ENCODE data around the gene CD2. TPM values are rescaled to one million over a fixed set of nuclear protein-coding genes. Genes with fewer than 3 reads are reported as not detected.

The CD2 gene
- total RNA-seq, 2 experiments from 2014 or later: 227 to 229 TPM

- peaks cover 2% of the 10 kb centered on the region for H3K9me3 Mint-ChIP-seq
- H3K27me3 Mint-ChIP-seq: no peaks in the 10 kb centered on the region
- peaks cover 76% of the 10 kb centered on the region for H3K4me1 Mint-ChIP-seq
- no peak for ATAC-seq (ENCODE audit: low read depth)
- DNase-seq: no peak
- POLR2A ChIA-PET: interaction anchor here (1.0 to 17.7 kb wide), 5 partner anchors 11 to 68 kb away, joined by 3 to 316 read pairs (median 9); partner anchors contain the start of gene CD2
- H3K27ac Mint-ChIP-seq: peak overlapping the region; percentile 90
- peak overlapping the region; percentile 82 for H3K4me3 Mint-ChIP-seq
- H3K36me3 Mint-ChIP-seq: peaks cover 5% of the 10 kb centered on the region
These were observed 52.4 kb downstream of the CD2 start for GRCh38 chr1:116806671-116807070.

GRCh38 chr1:116807394-116808199, 53.4 kb downstream of the CD2 start:
- Mint-ChIP-seq H3K4me1 (peaks cover 69% of the 10 kb centered on the region), H3K27me3 (no peaks in the 10 kb centered on the region), H3K4me3 (peak overlapping the region; percentile 69), H3K9me3 (peaks cover 3% of the 10 kb centered on the region), H3K27ac (peak overlapping the region; percentile 90), H3K36me3 (peaks cover 12% of the 10 kb centered on the region)
- POLR2A ChIA-PET: interaction anchor here (1.0 to 17.7 kb wide), 4 partner anchors 13 to 69 kb away, joined by 3 to 316 read pairs (median 32); partner anchors contain the start of gene CD2
- no peak for DNase-seq
- no peak for ATAC-seq (ENCODE audit: low read depth)

DNA sequence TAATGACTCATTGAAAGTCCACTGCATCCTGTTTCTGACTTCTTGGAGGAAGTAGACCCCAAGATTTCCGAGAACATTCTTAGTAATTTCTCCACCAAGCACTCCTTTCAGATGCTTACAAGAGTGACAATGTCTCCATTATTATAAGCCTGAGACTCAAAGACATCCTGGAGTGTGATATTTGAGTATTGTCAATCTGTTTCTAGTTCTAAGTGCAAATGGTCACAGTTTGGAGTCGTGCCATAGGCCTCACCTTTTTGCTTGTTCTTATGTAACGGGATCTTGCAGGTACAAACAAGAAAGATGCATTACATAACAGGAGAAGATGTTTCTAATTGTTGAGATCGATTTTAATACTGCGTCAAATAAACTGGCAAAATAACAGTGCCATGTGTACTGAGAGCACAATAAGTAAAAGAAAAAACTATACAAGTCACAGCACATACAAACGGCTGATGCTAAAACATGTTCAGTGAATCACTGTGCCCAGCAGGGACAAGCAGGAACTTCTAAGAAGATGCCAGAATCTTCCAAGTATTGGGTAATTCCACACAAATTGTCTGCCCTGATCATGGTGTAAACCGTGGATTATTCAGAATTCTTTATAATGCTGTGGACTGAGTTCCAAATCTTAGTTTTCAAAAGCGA, 54.1 kb downstream of the CD2 start:
- POLR2A ChIA-PET: interaction anchor here (0.5 to 17.7 kb wide), 6 partner anchors 9 to 252 kb away, joined by 3 to 316 read pairs (median 8); partner anchors contain the start of genes CD2 and TTF2
- ATAC-seq (ENCODE audit: low read depth): peak; percentile 14
- Mint-ChIP-seq H3K4me3 (peak overlapping the region; percentile 69), H3K27me3 (no peaks in the 10 kb centered on the region), H3K9me3 (peaks cover 3% of the 10 kb centered on the region), H3K36me3 (peaks cover 18% of the 10 kb centered on the region), H3K4me1 (peaks cover 66% of the 10 kb centered on the region), H3K27ac (peak overlapping the region; percentile 90)
- DNase-seq: no peak

DNA sequence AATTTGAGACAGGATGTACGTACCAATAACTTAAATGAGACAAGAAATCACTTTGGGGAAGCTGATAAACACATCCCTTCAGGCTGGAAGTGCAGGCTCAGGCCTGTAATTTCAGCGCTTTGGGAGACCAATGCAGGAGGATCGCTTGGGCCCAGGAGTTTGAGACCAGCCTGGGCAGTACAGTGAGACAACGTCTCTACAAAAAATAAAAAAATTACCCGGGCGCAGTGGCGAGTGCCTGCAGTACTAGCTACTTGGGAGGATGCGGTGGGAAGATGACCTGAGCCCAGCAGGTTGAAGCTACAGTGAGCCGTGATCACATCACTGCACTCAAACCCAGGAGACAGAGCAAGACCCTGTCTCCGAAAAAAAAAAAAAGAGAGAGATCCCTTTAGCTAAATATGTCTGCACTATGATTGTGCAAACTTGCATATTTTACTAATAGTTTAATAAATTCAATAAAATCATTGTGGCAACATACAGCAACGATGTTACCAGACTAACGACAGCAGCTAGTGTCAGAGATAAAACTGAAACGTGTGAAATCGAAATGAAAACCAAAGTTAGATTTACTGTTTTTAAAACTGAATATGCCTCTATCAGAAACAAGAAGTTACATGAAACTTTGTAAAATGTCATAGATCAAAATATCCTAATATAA, 54.7 kb downstream of the CD2 start:
- Mint-ChIP-seq H3K27me3 (no peaks in the 10 kb centered on the region), H3K36me3 (peaks cover 25% of the 10 kb centered on the region), H3K9me3 (peaks cover 10% of the 10 kb centered on the region), H3K27ac (peak overlapping the region; percentile 90), H3K4me3 (peak overlapping the region; percentile 53), H3K4me1 (peaks cover 62% of the 10 kb centered on the region)
- ATAC-seq (ENCODE audit: low read depth): no peak
- POLR2A ChIA-PET: interaction anchor here (0.5 to 17.7 kb wide), 5 partner anchors 9 to 251 kb away, joined by 3 to 316 read pairs (median 7); partner anchors contain the start of genes CD2 and TTF2
- DNase-seq: no peak

DNA sequence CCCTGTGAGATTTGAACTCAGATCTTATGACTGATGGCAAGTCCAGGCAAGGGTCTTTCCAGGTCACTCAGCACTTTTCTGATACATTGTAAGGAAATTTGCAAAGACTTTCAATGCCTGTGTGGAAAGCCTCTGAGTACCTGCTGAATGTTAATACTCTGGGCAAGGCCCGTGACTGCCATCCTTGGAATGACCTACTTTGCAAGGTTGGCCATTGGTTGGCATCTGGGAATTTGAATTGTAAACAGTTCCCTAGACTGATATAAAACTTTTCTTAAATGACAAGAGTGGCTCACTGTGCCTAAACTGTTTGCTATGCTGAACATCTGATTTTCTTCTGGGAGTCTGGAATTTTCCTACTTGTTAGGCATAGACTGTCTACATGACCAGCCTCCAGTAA, 57.1 kb downstream of the CD2 start:
- no peak for DNase-seq
- H3K36me3 Mint-ChIP-seq: peaks cover 35% of the 10 kb centered on the region
- peak overlapping the region; percentile 20 for H3K27ac Mint-ChIP-seq
- H3K9me3 Mint-ChIP-seq: peaks cover 12% of the 10 kb centered on the region
- H3K4me3 Mint-ChIP-seq: no peak overlapping the region
- no peaks in the 10 kb centered on the region for H3K27me3 Mint-ChIP-seq
- H3K4me1 Mint-ChIP-seq: peaks cover 59% of the 10 kb centered on the region
- ATAC-seq (ENCODE audit: low read depth): no peak
- POLR2A ChIA-PET: interaction anchor here (17.7 kb wide), 1 partner anchor 45 kb away, joined by 316 read pairs; no protein-coding TSS in a partner anchor

- ATAC-seq (ENCODE audit: low read depth) (no peak), DNase-seq (no peak)
- peak overlapping the region; percentile 74 for H3K27ac Mint-ChIP-seq
- peak overlapping the region; percentile 51 for H3K4me3 Mint-ChIP-seq
- H3K4me1 Mint-ChIP-seq: peaks cover 57% of the 10 kb centered on the region
- peaks cover 35% of the 10 kb centered on the region for H3K36me3 Mint-ChIP-seq
- POLR2A ChIA-PET: interaction anchor here (0.6 to 5.4 kb wide), 8 partner anchors 10 to 245 kb away, joined by 3 to 50 read pairs (median 15); partner anchors contain the start of genes CD2 and TTF2
- peaks cover 12% of the 10 kb centered on the region for H3K9me3 Mint-ChIP-seq
- no peaks in the 10 kb centered on the region for H3K27me3 Mint-ChIP-seq
These were observed 60.9 kb downstream of the CD2 start for GRCh38 chr1:116814926-116815723.

DNA sequence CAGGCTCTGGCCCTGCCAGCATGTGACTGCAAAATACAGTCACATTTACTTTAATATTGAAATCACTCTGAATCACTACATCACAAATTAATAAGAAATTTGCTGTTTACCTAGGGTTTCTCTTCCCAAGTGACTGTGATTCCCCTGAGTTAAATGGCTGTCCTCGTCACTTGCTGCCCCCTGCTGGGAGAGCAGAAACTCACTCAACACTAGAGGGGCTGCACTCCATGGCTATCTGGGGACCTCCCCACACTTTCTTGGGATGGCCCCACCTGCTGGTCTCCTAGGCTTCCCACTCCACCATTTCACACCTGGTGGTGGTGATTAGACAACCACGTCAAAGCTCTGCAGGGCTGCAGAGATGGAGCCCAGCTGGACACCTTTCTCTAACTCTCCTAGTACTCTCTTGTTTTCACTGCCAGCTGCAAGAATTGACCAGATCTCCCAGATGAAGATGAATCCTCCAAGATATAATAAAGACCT, 63.4 kb downstream of the CD2 start:
- POLR2A ChIA-PET: interaction anchor here (0.8 to 5.3 kb wide), 10 partner anchors 9 to 242 kb away, joined by 3 to 50 read pairs (median 3); partner anchors contain the start of gene CD2
- Mint-ChIP-seq H3K27ac (peak overlapping the region; percentile 40), H3K9me3 (peaks cover 9% of the 10 kb centered on the region), H3K27me3 (no peaks in the 10 kb centered on the region), H3K36me3 (peaks cover 22% of the 10 kb centered on the region), H3K4me1 (peaks cover 51% of the 10 kb centered on the region), H3K4me3 (peak overlapping the region; percentile 39)
- ATAC-seq (ENCODE audit: low read depth): peak; percentile 74
- peak; percentile 76 for DNase-seq

Other genes starting within 250 kb of the CD2 start
- 10 to 100 TPM; 23.6 to 25.1 TPM for gene CD58, start 183.4 kb upstream of the CD2 start, total RNA-seq
- gene IGSF3, start 86.7 kb upstream of the CD2 start, total RNA-seq: under 1 TPM; 0.06 to 0.09 TPM
- gene PTGFRN, start 155.5 kb downstream of the CD2 start, total RNA-seq: under 1 TPM; 0.19 to 0.28 TPM
- under 1 TPM in 1 of 2 experiments, not detected in 1; 0.08 TPM for gene CD101, start 247.3 kb downstream of the CD2 start, total RNA-seq

Measured in activated naive CD8-positive, alpha-beta T cell treated with anti-CD3 and anti-CD28 coated beads, Interleukin-2, amount 10 ng/mL, durations not matched to agents 7 days and 5 days (primary cell).